ENCODE results near the gene GABRR2. TPM values are rescaled to one million over a fixed set of nuclear protein-coding genes. Genes with fewer than 3 reads are reported as not detected.
A peak's percentile ranks its signal among the peaks of the same experiment; 100 is the strongest.

GABRR2 gene
- total RNA-seq, 1 experiment from 2014 or later: 0.36 TPM

- POLR2A ChIA-PET (ENCODE audit: unreplicated experiment): no interaction called here
- no peak for DNase-seq
Observed at GRCh38 chr6:89252907-89253306, 62.2 kb downstream of the GABRR2 start.

GRCh38 chr6:89251976-89252375 lies 63.1 kb downstream of the GABRR2 start:
- ChIA-PET POLR2A (ENCODE audit: unreplicated experiment) (no interaction called here), CTCF (no interaction called here)
- H3F3A ChIP-seq (ENCODE audit: low read length, unreplicated experiment): no peaks in the 10 kb centered on the region
- no peaks in the 10 kb centered on the region for H3K27me3 ChIP-seq (ENCODE audit: low read length)
- no peak overlapping the region for H3K4me3 ChIP-seq (ENCODE audit: low read length)
- peaks cover 6% of the 10 kb centered on the region; the same call in 1 of the 2 replicates for H3K4me1 ChIP-seq (ENCODE audit: insufficient read depth, low read length)
- H3K36me3 ChIP-seq (ENCODE audit: low read depth, low read length): no peaks in the 10 kb centered on the region
- H3K9me2 ChIP-seq (replicated peaks; ENCODE audit: low read length): no peaks in the 10 kb centered on the region
- no peaks in the 10 kb centered on the region for H3K9me3 ChIP-seq (ENCODE audit: low read length)
- TF ChIP-seq EZH2 (IDR thresholded peaks at IDR 0.05; ENCODE audit: low read length, unreplicated experiment) (no peak), CTCF (conservative IDR thresholded peaks at IDR 0.05; ENCODE audit: low read depth, low read length) (no peak), EZH2phosphoT487 (IDR thresholded peaks at IDR 0.05; ENCODE audit: borderline replicate concordance, low read length) (no peak)
- intact Hi-C loops (cut with micrococcal nuclease): no loop called here
- H3K27ac ChIP-seq (ENCODE audit: low read length): no peak overlapping the region
- no peak overlapping the region for H3K9ac ChIP-seq (ENCODE audit: low read length)
- DNase-seq (no peak), ATAC-seq (no peak)
- H3K79me2 ChIP-seq (ENCODE audit: low read length): no peaks in the 10 kb centered on the region
- H4K20me1 ChIP-seq (ENCODE audit: low read length): no peaks in the 10 kb centered on the region
- no peak overlapping the region for H3K4me2 ChIP-seq (ENCODE audit: low read length)
- H2AFZ ChIP-seq (ENCODE audit: low read length): no peak overlapping the region
- no TSS peak for BruUV-seq (replicated peaks)

More at GRCh38 chr6:89252907-89253306, 62.2 kb downstream of the GABRR2 start:
- H3K9ac ChIP-seq (ENCODE audit: low read length): no peak overlapping the region
- CTCF ChIA-PET: no interaction called here
- intact Hi-C loops (cut with micrococcal nuclease): no loop called here
- no peak overlapping the region for H3K4me3 ChIP-seq (ENCODE audit: low read length)
- H4K20me1 ChIP-seq (ENCODE audit: low read length): no peaks in the 10 kb centered on the region
- no peak overlapping the region for H3K4me2 ChIP-seq (ENCODE audit: low read length)
- H2AFZ ChIP-seq (ENCODE audit: low read length): no peak overlapping the region
- no peaks in the 10 kb centered on the region for H3K27me3 ChIP-seq (ENCODE audit: low read length)
- H3K36me3 ChIP-seq (ENCODE audit: low read depth, low read length): no peaks in the 10 kb centered on the region
- BruUV-seq (replicated peaks): no TSS peak
- ATAC-seq: no peak
- H3K4me1 ChIP-seq (ENCODE audit: insufficient read depth, low read length): peaks cover 6% of the 10 kb centered on the region; the same call in 1 of the 2 replicates
- TF ChIP-seq EZH2 (IDR thresholded peaks at IDR 0.05; ENCODE audit: low read length, unreplicated experiment) (no peak), CTCF (conservative IDR thresholded peaks at IDR 0.05; ENCODE audit: low read depth, low read length) (no peak), EZH2phosphoT487 (IDR thresholded peaks at IDR 0.05; ENCODE audit: borderline replicate concordance, low read length) (no peak)
- H3K9me3 ChIP-seq (ENCODE audit: low read length): no peaks in the 10 kb centered on the region
- no peaks in the 10 kb centered on the region for H3K9me2 ChIP-seq (replicated peaks; ENCODE audit: low read length)
- H3F3A ChIP-seq (ENCODE audit: low read length, unreplicated experiment): no peaks in the 10 kb centered on the region
- H3K79me2 ChIP-seq (ENCODE audit: low read length): no peaks in the 10 kb centered on the region
- H3K27ac ChIP-seq (ENCODE audit: low read length): no peak overlapping the region

GRCh38 chr6:89251170-89251569 lies 63.9 kb downstream of the GABRR2 start:
- H3K36me3 ChIP-seq (ENCODE audit: low read depth, low read length): no peaks in the 10 kb centered on the region
- no peak for ATAC-seq

More at GRCh38 chr6:89251170-89251569, 63.9 kb downstream of the GABRR2 start:
- peaks cover 6% of the 10 kb centered on the region; the same call in 1 of the 2 replicates for H3K4me1 ChIP-seq (ENCODE audit: insufficient read depth, low read length)
- no peaks in the 10 kb centered on the region for H3K9me3 ChIP-seq (ENCODE audit: low read length)
- H3K79me2 ChIP-seq (ENCODE audit: low read length): no peaks in the 10 kb centered on the region
- intact Hi-C loops (cut with micrococcal nuclease): no loop called here
- POLR2A ChIA-PET (ENCODE audit: unreplicated experiment): no interaction called here
- no peaks in the 10 kb centered on the region for H3K9me2 ChIP-seq (replicated peaks; ENCODE audit: low read length)
- no peaks in the 10 kb centered on the region for H3F3A ChIP-seq (ENCODE audit: low read length, unreplicated experiment)
- no peak overlapping the region for H3K4me3 ChIP-seq (ENCODE audit: low read length)
- no peak overlapping the region for H2AFZ ChIP-seq (ENCODE audit: low read length)
- no peaks in the 10 kb centered on the region for H3K27me3 ChIP-seq (ENCODE audit: low read length)
- TF ChIP-seq EZH2 (IDR thresholded peaks at IDR 0.05; ENCODE audit: low read length, unreplicated experiment) (no peak), EZH2phosphoT487 (IDR thresholded peaks at IDR 0.05; ENCODE audit: borderline replicate concordance, low read length) (no peak), CTCF (conservative IDR thresholded peaks at IDR 0.05; ENCODE audit: low read depth, low read length) (no peak)
- H3K9ac ChIP-seq (ENCODE audit: low read length): no peak overlapping the region
- peak; percentile 14 for DNase-seq
- H3K27ac ChIP-seq (ENCODE audit: low read length): no peak overlapping the region
- CTCF ChIA-PET: interaction anchor here (0.6 kb wide), 1 partner anchor 204 kb away, joined by 3 read pairs; no protein-coding TSS in a partner anchor
- H4K20me1 ChIP-seq (ENCODE audit: low read length): no peaks in the 10 kb centered on the region
- H3K4me2 ChIP-seq (ENCODE audit: low read length): no peak overlapping the region
- no TSS peak for BruUV-seq (replicated peaks)
